SK-N-SH treated with all-trans-retinoic acid at 6 μM for 48 hours (cell line): ENCODE data around the gene XAB2.

Source experiments
- GLIS3 ChIP-seq: fragments of 250-450 bp; sonication (Bioruptor Pico); IDR thresholded peaks from 2 replicates; pipeline ENCODE4 v1.5.0; 2020; ENCODE audit warnings: mild to moderate bottlenecking, moderate library complexity
- ISL1 ChIP-seq: fragments of 250-450 bp; sonication (Bioruptor Pico); IDR thresholded peaks from 2 replicates; pipeline ENCODE4 v2.1.2; 2022; ENCODE audit warnings: mild to moderate bottlenecking, moderate library complexity
- PATZ1 ChIP-seq: fragments of 250-450 bp; sonication (Bioruptor Pico); IDR thresholded peaks from 2 replicates; pipeline ENCODE4 v1.8.0; 2020; ENCODE audit warnings: mild to moderate bottlenecking, moderate library complexity, borderline replicate concordance
- POU6F1 ChIP-seq: fragments of 250-450 bp; sonication (Bioruptor Pico); IDR thresholded peaks from 2 replicates; pipeline ENCODE4 v1.8.0; 2021; ENCODE audit warnings: low read depth, mild to moderate bottlenecking, moderate library complexity, borderline replicate concordance
- SNAI2 ChIP-seq: fragments of 250-450 bp; sonication (Bioruptor Pico); IDR thresholded peaks from 2 replicates; pipeline ENCODE4 v1.5.0; 2020; ENCODE audit warnings: mild to moderate bottlenecking, moderate library complexity
- TCF4 ChIP-seq: fragments of 250-450 bp; sonication (Bioruptor Pico); IDR thresholded peaks from 2 replicates; pipeline ENCODE4 v1.8.0; 2021; ENCODE audit warnings: mild to moderate bottlenecking, moderate library complexity, borderline replicate concordance
- TSHZ2 ChIP-seq: fragments of 250-450 bp; sonication (Bioruptor Pico); IDR thresholded peaks from 2 replicates; pipeline ENCODE4 v1.5.0; 2020; ENCODE audit warnings: mild to moderate bottlenecking, moderate library complexity
- ZC3H10 ChIP-seq: fragments of 250-450 bp; sonication (Bioruptor Pico); IDR thresholded peaks from 2 replicates; pipeline ENCODE4 v1.5.1; 2021; ENCODE audit warnings: mild to moderate bottlenecking, moderate library complexity
- ZNF8 ChIP-seq: fragments of 450-650 bp; formaldehyde crosslinking; IDR thresholded peaks from 2 replicates; pipeline ENCODE4 v1.5.0; 2020; ENCODE audit warnings: mild to moderate bottlenecking, moderate library complexity

- TF ChIP-seq TCF4 (no peak), PATZ1 (CRISPR knock-in tag) (no peak), GLIS3 (CRISPR knock-in tag) (no peak), POU6F1 (CRISPR knock-in tag) (no peak), ZC3H10 (CRISPR knock-in tag) (no peak), ISL1 (no peak), ZNF8 (CRISPR knock-in tag) (no peak), TSHZ2 (CRISPR knock-in tag) (no peak), SNAI2 (CRISPR knock-in tag) (no peak)
These were observed 39.5 kb upstream of the XAB2 start, which contains the start of gene RETN for GRCh38 chr19:7668842-7669241.
